ENCODE data around the gene BTN1A1. TPM values are rescaled to one million over a fixed set of nuclear protein-coding genes. Genes with fewer than 3 reads are reported as not detected.

Gene BTN1A1
- total RNA-seq, 1 experiment from 2014 or later = 0.10 TPM

DNA sequence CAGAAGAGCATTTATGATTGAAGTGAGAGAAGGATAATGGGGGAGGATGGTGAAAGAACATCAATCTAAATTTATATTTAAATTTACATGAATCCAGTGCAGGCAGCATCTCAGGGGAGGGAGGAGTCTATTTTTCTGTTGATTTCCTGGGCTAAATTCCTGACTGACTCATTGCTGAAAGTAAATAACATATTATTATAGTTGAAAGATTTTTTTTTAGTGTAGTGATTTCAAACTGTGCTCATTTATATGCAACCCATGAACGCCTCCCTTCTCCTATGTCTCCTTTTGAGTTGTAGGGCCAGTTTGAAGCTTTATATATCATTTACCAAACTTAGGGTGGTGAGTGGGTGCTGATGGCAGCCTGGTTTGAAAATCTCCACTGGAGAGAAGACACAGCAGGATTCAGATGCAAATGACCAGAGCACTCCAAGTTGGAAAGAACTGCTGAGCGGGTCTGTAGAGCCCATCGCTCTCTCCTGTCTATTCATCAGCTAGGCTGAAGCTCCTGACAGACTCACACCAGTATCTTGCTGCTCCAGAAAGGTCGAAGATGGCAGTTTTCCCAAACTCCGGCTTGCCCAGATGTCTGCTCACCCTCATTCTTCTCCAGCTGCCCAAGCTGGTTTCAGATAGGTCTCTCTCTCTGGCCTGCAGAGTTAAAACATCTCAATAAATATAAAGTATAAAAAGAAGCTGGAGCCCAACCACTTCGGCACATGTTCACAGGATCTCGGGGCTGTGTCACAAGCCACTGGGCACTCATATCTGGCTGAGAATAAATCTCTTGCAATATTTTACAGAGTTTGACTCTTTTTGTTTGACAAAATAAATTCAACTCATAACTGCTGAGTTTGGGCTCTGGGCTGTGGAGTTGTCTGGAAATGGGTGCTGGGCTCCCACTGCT lies 24.0 kb upstream of the BTN1A1 start:
- peak; percentile 57 for DNase-seq (ENCODE audit: low read depth)

GRCh38 chr6:26476896-26477295 lies 23.2 kb upstream of the BTN1A1 start:
- DNase-seq (ENCODE audit: low read depth) = no peak

DNA sequence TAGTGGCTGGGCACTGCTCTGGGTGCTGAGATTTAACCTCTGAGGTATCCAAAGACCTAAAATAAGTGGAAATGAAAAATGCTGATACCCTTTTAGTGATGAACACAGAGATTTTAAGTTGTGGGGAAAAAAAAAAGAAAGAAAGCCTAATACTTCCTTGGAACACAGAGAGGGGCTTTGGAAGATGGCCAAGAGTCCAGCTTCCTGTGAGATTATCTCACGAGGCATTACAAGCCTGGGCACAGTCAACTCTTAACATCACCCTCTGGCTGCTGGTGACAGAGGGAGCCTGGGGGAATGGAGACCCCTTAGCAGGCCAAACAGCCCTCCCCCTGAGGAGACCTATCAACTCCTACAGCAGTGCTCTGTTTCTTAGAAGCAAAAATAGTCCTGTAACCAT lies 22.7 kb upstream of the BTN1A1 start:
- DNase-seq (ENCODE audit: low read depth) = no peak

DNA sequence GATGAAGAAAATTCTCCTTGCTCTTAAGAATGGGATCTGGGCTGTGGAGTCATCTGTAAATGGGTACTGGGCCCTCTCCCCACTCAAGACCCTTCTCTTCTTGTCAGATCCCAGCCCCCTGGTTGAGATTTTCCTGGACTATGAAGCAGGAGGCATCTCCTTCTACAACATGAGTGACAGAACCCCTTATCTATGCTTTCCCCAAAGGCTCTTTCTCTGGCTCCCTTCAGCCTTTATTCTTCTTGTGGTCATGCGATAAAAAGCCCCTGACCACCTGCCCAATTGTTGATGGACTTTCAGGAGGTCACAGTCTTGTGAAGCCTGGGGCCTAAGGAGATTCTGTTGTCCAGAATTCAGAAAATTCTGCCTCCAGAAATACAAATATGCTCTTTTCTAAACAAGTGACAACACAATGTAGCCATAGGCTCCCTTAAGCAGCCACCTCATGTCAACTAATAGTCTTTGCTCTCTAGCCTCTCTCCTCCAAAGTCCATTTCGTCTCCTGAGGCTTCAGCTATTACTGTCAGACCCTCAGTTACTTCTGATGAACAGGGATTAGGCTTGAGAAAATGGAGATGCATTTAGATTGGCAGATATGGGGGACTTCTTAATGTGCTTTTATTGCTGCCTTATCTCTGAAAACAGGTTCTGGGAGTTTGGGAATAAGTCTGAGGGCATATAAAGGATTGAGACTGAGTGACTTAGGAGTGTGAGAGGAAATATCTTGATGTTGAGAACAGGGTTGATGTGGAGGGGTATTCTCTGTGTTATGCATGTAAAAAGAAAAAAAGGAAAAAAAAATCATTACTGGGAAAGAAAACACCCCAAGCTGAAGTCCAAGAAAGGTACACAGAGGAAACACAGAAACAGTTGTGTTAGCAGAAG lies 21.8 kb upstream of the BTN1A1 start:
- DNase-seq (ENCODE audit: low read depth) = no peak

GRCh38 chr6:26478985-26479278 lies 21.2 kb upstream of the BTN1A1 start:
- no peak for DNase-seq (ENCODE audit: low read depth)

GRCh38 chr6:26482338-26482737 lies 17.8 kb upstream of the BTN1A1 start:
- DNase-seq (ENCODE audit: low read depth) = no peak

GRCh38 chr6:26483727-26484126 lies 16.4 kb upstream of the BTN1A1 start:
- no peak for DNase-seq (ENCODE audit: low read depth)

DNA sequence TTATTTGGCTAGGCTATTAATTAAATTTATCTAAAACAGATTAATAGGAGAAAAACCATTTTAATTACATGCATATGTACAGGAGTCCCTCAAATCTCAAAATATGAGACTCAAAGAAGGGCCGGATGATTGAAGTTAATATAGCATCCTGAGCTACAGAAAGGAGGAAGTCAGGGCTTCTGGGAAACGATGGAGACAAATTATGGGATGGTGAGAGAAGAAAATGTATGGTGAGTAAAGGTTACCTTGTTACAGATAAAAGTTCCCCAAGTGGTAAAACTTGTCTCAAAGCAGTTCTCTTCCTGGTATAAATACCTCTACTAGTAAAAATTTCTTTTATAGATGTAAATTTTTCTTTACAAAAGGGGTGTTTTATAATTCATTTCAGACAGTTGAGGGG lies 15.9 kb upstream of the BTN1A1 start:
- no peak for DNase-seq (ENCODE audit: low read depth)

- no peak for DNase-seq (ENCODE audit: low read depth)
Measured at GRCh38 chr6:26485112-26485780, 14.9 kb upstream of the BTN1A1 start.

- no peak for DNase-seq (ENCODE audit: low read depth)
Measured at GRCh38 chr6:26486358-26486757, 13.7 kb upstream of the BTN1A1 start.

GRCh38 chr6:26487466-26487865 lies 12.6 kb upstream of the BTN1A1 start:
- DNase-seq (ENCODE audit: low read depth) = no peak

DNA sequence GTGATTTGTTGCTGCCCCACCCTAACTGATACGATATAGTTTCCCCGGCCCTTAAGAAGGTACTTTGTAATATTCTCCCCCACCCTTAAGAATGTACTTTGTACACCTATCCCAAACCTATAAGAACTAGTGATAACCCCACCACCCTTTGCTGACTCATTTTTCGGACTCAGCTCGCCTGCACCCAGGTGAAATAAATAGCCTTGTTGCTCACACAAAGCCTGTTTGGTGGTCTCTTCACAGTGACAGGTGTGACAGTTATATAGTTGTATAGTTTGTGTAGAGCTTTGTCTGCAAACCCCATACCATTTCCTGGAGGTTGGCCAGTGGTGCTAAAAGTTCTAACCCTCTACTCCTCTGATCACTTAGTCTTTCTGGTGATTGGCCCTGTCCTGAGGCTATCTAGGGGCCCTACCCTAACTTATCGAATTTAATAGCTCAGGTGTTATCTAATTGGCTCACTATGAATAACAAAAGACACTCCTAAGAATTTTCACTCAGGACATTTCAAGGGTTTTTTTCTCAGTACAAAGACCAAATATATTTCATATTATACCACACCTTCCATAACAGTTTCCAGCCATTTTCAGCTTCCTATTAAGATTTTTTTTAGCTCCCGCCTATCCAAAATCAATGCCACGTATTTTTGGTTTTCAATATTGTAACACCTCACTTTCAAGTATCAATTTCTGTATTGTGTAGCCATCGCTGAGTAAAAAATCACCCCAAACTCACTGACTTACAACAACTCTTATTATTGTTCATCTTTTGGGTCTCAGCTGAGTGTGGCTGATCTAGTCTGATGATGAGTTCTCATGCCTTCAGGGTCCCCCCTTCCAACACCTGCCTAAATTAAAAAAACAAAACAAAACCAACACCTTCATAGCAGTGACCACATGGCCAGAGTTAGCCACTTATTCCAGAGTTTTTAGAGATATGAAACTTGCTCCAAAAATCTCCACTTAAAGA lies 9.8 kb upstream of the BTN1A1 start:
- DNase-seq (ENCODE audit: low read depth) = no peak

- DNase-seq (ENCODE audit: low read depth) = no peak
Measured at GRCh38 chr6:26491604-26492003, 8.5 kb upstream of the BTN1A1 start.

DNA sequence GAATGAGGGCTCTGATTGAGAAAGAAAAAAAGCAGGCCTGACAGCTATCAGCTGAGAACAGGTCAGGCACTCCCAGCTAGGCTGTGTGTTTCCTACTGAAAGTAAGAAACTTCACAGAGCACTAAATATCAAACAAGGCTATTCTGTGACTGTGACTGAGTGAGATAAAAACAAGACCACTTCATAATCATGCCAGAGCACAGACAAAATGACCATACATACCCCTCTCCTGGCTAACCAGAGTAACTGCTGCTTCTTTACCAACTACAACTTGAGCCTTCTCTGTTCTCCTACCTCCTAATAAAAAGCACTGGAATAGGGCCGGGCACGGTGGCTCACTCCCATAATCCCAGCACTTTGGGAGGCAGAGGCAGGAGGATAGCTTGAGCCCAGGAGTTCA lies 6.8 kb upstream of the BTN1A1 start:
- peak; percentile 45 for DNase-seq (ENCODE audit: low read depth)

- DNase-seq (ENCODE audit: low read depth) = no peak
Measured at GRCh38 chr6:26494117-26494516, 6.0 kb upstream of the BTN1A1 start.

- DNase-seq (ENCODE audit: low read depth) = no peak
Measured at GRCh38 chr6:26495281-26495680, 4.8 kb upstream of the BTN1A1 start.

GRCh38 chr6:26497610-26498009 lies 2.5 kb upstream of the BTN1A1 start:
- no peak for DNase-seq (ENCODE audit: low read depth)

- peak; percentile 43 for DNase-seq (ENCODE audit: low read depth)
Measured at GRCh38 chr6:26501482-26501986, 1.4 kb downstream of the BTN1A1 start.

DNA sequence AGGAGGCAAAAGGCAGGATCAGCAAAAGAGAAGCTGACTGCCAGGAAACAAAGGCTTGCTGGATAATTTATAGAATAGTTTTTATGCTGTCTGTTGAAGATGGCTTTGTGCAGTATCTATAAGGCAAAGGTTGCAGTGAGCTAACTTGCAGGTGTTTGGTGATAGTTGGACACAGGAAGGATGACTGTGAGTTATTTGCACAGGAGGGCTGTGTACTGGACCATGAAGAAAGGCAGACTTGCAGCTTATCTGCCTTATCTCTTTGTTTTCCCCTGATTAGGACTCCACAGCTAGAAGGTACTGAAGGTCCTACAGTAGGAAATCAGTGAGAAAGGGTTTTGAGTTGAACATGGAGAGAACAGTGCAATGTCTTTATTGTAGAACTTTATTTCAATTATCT lies 2.1 kb downstream of the BTN1A1 start:
- DNase-seq (ENCODE audit: low read depth) = no peak

- DNase-seq (ENCODE audit: low read depth) = no peak
Measured at GRCh38 chr6:26502626-26503025, 2.5 kb downstream of the BTN1A1 start.

DNA sequence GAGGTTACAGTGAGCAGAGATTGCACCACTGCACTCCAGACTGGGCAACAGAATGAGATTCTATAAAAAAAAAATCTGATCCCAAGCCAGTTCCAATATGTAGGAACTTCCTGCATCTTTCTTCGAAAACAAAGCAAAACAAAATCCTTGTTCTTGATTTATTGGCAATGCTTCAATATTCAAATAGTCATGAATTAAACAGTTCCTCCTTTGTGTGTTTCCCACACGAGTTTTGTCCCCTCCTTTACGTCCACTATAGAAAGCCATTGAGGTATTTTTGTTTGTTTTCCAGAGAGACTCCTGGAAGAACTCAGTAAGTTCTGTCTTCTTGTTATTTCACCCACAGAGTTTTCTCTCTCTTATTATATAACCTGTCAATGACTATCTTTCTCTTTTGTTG lies 7.6 kb downstream of the BTN1A1 start:
- no peak for DNase-seq (ENCODE audit: low read depth)

All from M059J (cell line).